SK-N-SH (cell line): ENCODE results near the gene TGFBR3.

Experiments
- MXI1 ChIP-seq: IDR thresholded peaks from 2 replicates; pipeline ENCODE4 v1.6.1; 2012; ENCODE audit warnings: mild to moderate bottlenecking, low read depth, low read length, improper control_type of control experiment
- POLR2AphosphoS5 ChIP-seq: IDR thresholded peaks from 2 replicates; pipeline ENCODE4 v1.6.1; 2012; ENCODE audit warnings: low read depth, low read length
- RAD21 ChIP-seq: IDR thresholded peaks from 2 replicates; pipeline ENCODE4 v1.6.1; 2012; ENCODE audit warnings: mild to moderate bottlenecking, low read length
- TAF1 ChIP-seq: IDR thresholded peaks from 2 replicates; pipeline ENCODE4 v1.6.1; 2012; ENCODE audit warnings: low read depth, mild to moderate bottlenecking, low read length, moderate library complexity, borderline replicate concordance
- TF ChIP-seq, protein P1 (sequence below): fragments of 200-600 bp; sonication (generic); IDR thresholded peaks from 2 replicates; pipeline ENCODE4 v1.6.1; 2017; ENCODE audit warnings: antibody characterized with exemption, mild to moderate bottlenecking, moderate library complexity

DNA sequence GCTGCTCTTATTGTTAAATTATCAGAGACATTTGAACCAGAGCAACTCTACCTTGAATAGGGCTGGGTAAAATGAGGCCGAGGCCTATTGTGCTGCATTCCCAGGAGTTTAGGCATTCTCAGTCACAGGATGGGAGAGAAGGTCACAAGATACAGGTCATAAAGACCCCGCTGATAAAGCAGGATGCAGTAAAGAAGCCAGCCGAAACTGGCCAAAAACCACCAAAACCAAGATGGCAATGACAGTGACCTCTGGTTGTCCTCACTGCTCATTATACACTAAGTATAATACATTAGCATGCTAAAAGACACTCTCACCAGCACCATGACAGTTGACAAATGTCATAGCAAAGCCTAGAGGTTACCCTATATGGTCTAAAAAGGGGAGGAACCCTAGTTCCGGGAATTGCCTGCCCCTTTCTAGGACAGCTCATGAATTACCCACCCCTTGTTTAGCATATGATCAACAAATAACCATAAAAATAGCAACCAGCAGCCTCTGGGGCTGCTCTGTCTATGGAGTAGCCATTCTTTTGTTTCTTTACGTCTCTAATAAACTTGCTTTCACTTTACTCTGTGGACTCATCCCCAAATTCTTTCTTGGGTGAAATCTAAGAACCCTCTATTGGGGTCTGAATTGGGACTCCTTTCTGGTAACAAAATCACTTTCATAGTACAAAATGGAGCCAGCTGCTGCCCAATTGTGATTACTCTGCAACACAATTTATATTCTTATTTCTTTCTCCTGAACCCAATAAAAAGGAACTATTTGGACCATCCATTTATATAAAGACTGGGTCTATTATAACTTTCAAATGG lies 179.6 kb downstream of the TGFBR3 start:
- TF ChIP-seq, protein P1, sequence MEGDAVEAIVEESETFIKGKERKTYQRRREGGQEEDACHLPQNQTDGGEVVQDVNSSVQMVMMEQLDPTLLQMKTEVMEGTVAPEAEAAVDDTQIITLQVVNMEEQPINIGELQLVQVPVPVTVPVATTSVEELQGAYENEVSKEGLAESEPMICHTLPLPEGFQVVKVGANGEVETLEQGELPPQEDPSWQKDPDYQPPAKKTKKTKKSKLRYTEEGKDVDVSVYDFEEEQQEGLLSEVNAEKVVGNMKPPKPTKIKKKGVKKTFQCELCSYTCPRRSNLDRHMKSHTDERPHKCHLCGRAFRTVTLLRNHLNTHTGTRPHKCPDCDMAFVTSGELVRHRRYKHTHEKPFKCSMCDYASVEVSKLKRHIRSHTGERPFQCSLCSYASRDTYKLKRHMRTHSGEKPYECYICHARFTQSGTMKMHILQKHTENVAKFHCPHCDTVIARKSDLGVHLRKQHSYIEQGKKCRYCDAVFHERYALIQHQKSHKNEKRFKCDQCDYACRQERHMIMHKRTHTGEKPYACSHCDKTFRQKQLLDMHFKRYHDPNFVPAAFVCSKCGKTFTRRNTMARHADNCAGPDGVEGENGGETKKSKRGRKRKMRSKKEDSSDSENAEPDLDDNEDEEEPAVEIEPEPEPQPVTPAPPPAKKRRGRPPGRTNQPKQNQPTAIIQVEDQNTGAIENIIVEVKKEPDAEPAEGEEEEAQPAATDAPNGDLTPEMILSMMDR = no peak
- TF ChIP-seq MXI1 (no peak), TAF1 (no peak), RAD21 (no peak), POLR2AphosphoS5 (no peak)
